Measurements from ENCODE around the gene CLDN7. TPM values are rescaled to one million over a fixed set of nuclear protein-coding genes. Genes with fewer than 3 reads are reported as not detected.

CLDN7 gene
- total RNA-seq, 2 donors from 2014 or later = 1.9 to 3.1 TPM

GRCh38 chr17:7234083-7234951 lies 28.0 kb downstream of the CLDN7 start, which contains the start of gene DVL2:
Gene DVL2, minus strand, starts transcription at chr17:7234517. Its CDS starts 255 bp downstream, at chr17:7234262.
- H3K4me3 Mint-ChIP-seq = peak within 1 kb of the TSS; percentile 85 to 89
- H3K9me3 Mint-ChIP-seq = no peaks in the 10 kb centered on the region
- peak within 1 kb of the TSS; percentile 79 for H3K27ac Mint-ChIP-seq
- H3K4me1 Mint-ChIP-seq (ENCODE audit: low read depth) = peaks cover 65% of the 10 kb centered on the region
- ATAC-seq (replicated peaks in 1 of 2) (peak; percentile 57 to 60), DNase-seq (peak; percentile 95 to 98)
- peaks cover 10 to 16% of the 10 kb centered on the region in 2 donors for H3K36me3 Mint-ChIP-seq (ENCODE audit: insufficient read depth in 2 of 2)
- H3K27me3 Mint-ChIP-seq (ENCODE audit: low read depth) = no peaks in the 10 kb centered on the region

- DNase-seq (no peak), ATAC-seq (replicated peaks in 1 of 2) (peak; percentile 1 to 3)
- Mint-ChIP-seq H3K9me3 (no peaks in the 10 kb centered on the region), H3K27me3 (ENCODE audit: low read depth) (no peaks in the 10 kb centered on the region), H3K4me3 (peak overlapping the region; percentile 85 to 89), H3K4me1 (ENCODE audit: low read depth) (peaks cover 65% of the 10 kb centered on the region), H3K27ac (peak overlapping the region; percentile 79), H3K36me3 (ENCODE audit: insufficient read depth in 2 of 2) (peaks cover 8 to 15% of the 10 kb centered on the region in 2 donors)
These were observed 28.6 kb downstream of the CLDN7 start for GRCh38 chr17:7233701-7234082.

GRCh38 chr17:7232114-7232513 lies 30.2 kb downstream of the CLDN7 start:
- no peak for DNase-seq
- no peak overlapping the region for H3K27ac Mint-ChIP-seq
- no peak for ATAC-seq (replicated peaks in 1 of 2)
- H3K4me1 Mint-ChIP-seq (ENCODE audit: low read depth) = peaks cover 66% of the 10 kb centered on the region
- H3K36me3 Mint-ChIP-seq (ENCODE audit: insufficient read depth in 2 of 2) = peaks cover 8 to 14% of the 10 kb centered on the region in 2 donors
- H3K9me3 Mint-ChIP-seq = no peaks in the 10 kb centered on the region
- no peaks in the 10 kb centered on the region for H3K27me3 Mint-ChIP-seq (ENCODE audit: low read depth)
- H3K4me3 Mint-ChIP-seq = peak overlapping the region; percentile 36 to 89

- DNase-seq = no peak
- no peaks in the 10 kb centered on the region for H3K27me3 Mint-ChIP-seq (ENCODE audit: low read depth)
- peaks cover 6 to 8% of the 10 kb centered on the region in 2 donors for H3K36me3 Mint-ChIP-seq (ENCODE audit: insufficient read depth in 2 of 2)
- ATAC-seq (replicated peaks in 1 of 2) = no peak
- no peak overlapping the region for H3K27ac Mint-ChIP-seq
- no peaks in the 10 kb centered on the region for H3K9me3 Mint-ChIP-seq
- no peak overlapping the region for H3K4me3 Mint-ChIP-seq
- peaks cover 40% of the 10 kb centered on the region for H3K4me1 Mint-ChIP-seq (ENCODE audit: low read depth)
These were observed 32.8 kb downstream of the CLDN7 start for GRCh38 chr17:7229504-7229903.

- Mint-ChIP-seq H3K9me3 (no peaks in the 10 kb centered on the region), H3K36me3 (ENCODE audit: insufficient read depth in 2 of 2) (peaks cover 5 to 7% of the 10 kb centered on the region in 2 donors)
These were observed 33.4 kb downstream of the CLDN7 start for GRCh38 chr17:7228920-7229319.

GRCh38 chr17:7226721-7227710 lies 35.3 kb downstream of the CLDN7 start:
- ATAC-seq (replicated peaks in 1 of 2) = no peak
- no peaks in the 10 kb centered on the region for H3K27me3 Mint-ChIP-seq (ENCODE audit: low read depth)
- no peak for DNase-seq
- peaks cover 5 to 6% of the 10 kb centered on the region in 2 donors for H3K36me3 Mint-ChIP-seq (ENCODE audit: insufficient read depth in 2 of 2)
- no peaks in the 10 kb centered on the region for H3K9me3 Mint-ChIP-seq
- H3K27ac Mint-ChIP-seq = no peak overlapping the region
- H3K4me3 Mint-ChIP-seq = no peak overlapping the region
- peaks cover 29% of the 10 kb centered on the region for H3K4me1 Mint-ChIP-seq (ENCODE audit: low read depth)

More at GRCh38 chr17:7228920-7229319, 33.4 kb downstream of the CLDN7 start:
- Mint-ChIP-seq H3K4me1 (ENCODE audit: low read depth) (peaks cover 39% of the 10 kb centered on the region), H3K4me3 (no peak overlapping the region), H3K27ac (no peak overlapping the region), H3K27me3 (ENCODE audit: low read depth) (no peaks in the 10 kb centered on the region)
- ATAC-seq (replicated peaks in 1 of 2) (no peak), DNase-seq (no peak)

- no peak for DNase-seq
- Mint-ChIP-seq H3K27ac (no peak overlapping the region), H3K36me3 (ENCODE audit: insufficient read depth in 2 of 2) (peaks cover 5% of the 10 kb centered on the region in 2 donors), H3K9me3 (no peaks in the 10 kb centered on the region), H3K4me1 (ENCODE audit: low read depth) (peaks cover 29% of the 10 kb centered on the region), H3K27me3 (ENCODE audit: low read depth) (no peaks in the 10 kb centered on the region), H3K4me3 (no peak overlapping the region)
- ATAC-seq (replicated peaks in 1 of 2) = no peak
These were observed 36.5 kb downstream of the CLDN7 start for GRCh38 chr17:7225711-7226331.

- H3K27me3 Mint-ChIP-seq (ENCODE audit: low read depth) = no peaks in the 10 kb centered on the region
- H3K4me1 Mint-ChIP-seq (ENCODE audit: low read depth) = peaks cover 29% of the 10 kb centered on the region
- no peak overlapping the region for H3K27ac Mint-ChIP-seq
- H3K9me3 Mint-ChIP-seq = no peaks in the 10 kb centered on the region
- DNase-seq (no peak), ATAC-seq (replicated peaks in 1 of 2) (no peak)
- peaks cover 3 to 4% of the 10 kb centered on the region in 2 donors for H3K36me3 Mint-ChIP-seq (ENCODE audit: insufficient read depth in 2 of 2)
- no peak overlapping the region for H3K4me3 Mint-ChIP-seq
These were observed 37.6 kb downstream of the CLDN7 start for GRCh38 chr17:7224661-7225111.

GRCh38 chr17:7224110-7224509 lies 38.2 kb downstream of the CLDN7 start:
- Mint-ChIP-seq H3K4me3 (no peak overlapping the region), H3K27me3 (ENCODE audit: low read depth) (no peaks in the 10 kb centered on the region), H3K27ac (no peak overlapping the region), H3K9me3 (no peaks in the 10 kb centered on the region), H3K36me3 (ENCODE audit: insufficient read depth in 2 of 2) (peaks cover 1 to 4% of the 10 kb centered on the region in 2 donors), H3K4me1 (ENCODE audit: low read depth) (peaks cover 35% of the 10 kb centered on the region)
- DNase-seq (no peak), ATAC-seq (replicated peaks in 1 of 2) (no peak)

GRCh38 chr17:7223375-7223774 lies 38.9 kb downstream of the CLDN7 start:
- ATAC-seq (replicated peaks in 1 of 2) (no peak), DNase-seq (no peak)
- Mint-ChIP-seq H3K4me1 (ENCODE audit: low read depth) (peaks cover 42% of the 10 kb centered on the region), H3K36me3 (ENCODE audit: insufficient read depth in 2 of 2) (peaks cover 1 to 4% of the 10 kb centered on the region in 2 donors), H3K27ac (no peak overlapping the region), H3K9me3 (no peaks in the 10 kb centered on the region), H3K4me3 (no peak overlapping the region), H3K27me3 (ENCODE audit: low read depth) (no peaks in the 10 kb centered on the region)

GRCh38 chr17:7222972-7223292 lies 39.3 kb downstream of the CLDN7 start:
- no peak for ATAC-seq (replicated peaks in 1 of 2)
- Mint-ChIP-seq H3K27me3 (ENCODE audit: low read depth) (no peaks in the 10 kb centered on the region), H3K27ac (no peak overlapping the region), H3K4me3 (no peak overlapping the region), H3K9me3 (no peaks in the 10 kb centered on the region), H3K36me3 (ENCODE audit: insufficient read depth in 2 of 2) (peaks cover 1 to 2% of the 10 kb centered on the region in 2 donors), H3K4me1 (ENCODE audit: low read depth) (peaks cover 43% of the 10 kb centered on the region)
- no peak for DNase-seq

- no peak overlapping the region for H3K27ac Mint-ChIP-seq
- H3K27me3 Mint-ChIP-seq (ENCODE audit: low read depth) = no peaks in the 10 kb centered on the region
- H3K9me3 Mint-ChIP-seq = no peaks in the 10 kb centered on the region
- H3K4me1 Mint-ChIP-seq (ENCODE audit: low read depth) = peaks cover 46% of the 10 kb centered on the region
- H3K36me3 Mint-ChIP-seq (ENCODE audit: insufficient read depth in 2 of 2) = peaks cover 1 to 2% of the 10 kb centered on the region in 2 donors
- H3K4me3 Mint-ChIP-seq = no peak overlapping the region
- DNase-seq = no peak
- no peak for ATAC-seq (replicated peaks in 1 of 2)
These were observed 39.9 kb downstream of the CLDN7 start for GRCh38 chr17:7222093-7222971.
